B cell (primary cell): ENCODE data around the gene FXYD1. TPM values are rescaled to one million over a fixed set of nuclear protein-coding genes. Genes with fewer than 3 reads are reported as not detected.

Experiments
- ATAC-seq: fragments of 200-7000 bp; cut with Tn5 transposase; one replicate; pipeline ENCODE4 v1.10.0; 2021; ENCODE audit warnings: low read depth, mild to moderate bottlenecking, moderate number of reproducible peaks, moderate library complexity
- CTCF ChIA-PET: fragments of 350-600 bp; sonication (Branson Sonifier 250); formaldehyde crosslinking; loops from one replicate; lab custom pipeline; 2021; ENCODE audit warnings: antibody characterized with exemption, inconsistent platforms; lab: Charles Lee
- POLR2A ChIA-PET: fragments of 350-600 bp; sonication (Branson Sonifier 250); formaldehyde crosslinking; loops from one replicate; lab custom pipeline; 2021; ENCODE audit warnings: antibody characterized with exemption; lab: Charles Lee
- DNase-seq: peaks from one replicate; pipeline ENCODE4 v3.0.0; 2013
- H2AFZ ChIP-seq: 2 replicates; pipeline ENCODE4 v1.6.1; 2012; ENCODE audit warnings: mild to moderate bottlenecking, low read depth, low read length; ENCODE audit not compliant: insufficient read depth, poor library complexity, severe bottlenecking
- H3K27ac ChIP-seq, 2 donors: 1 replicate in 1 of 2; 2 replicates in 1 of 2; pipeline ENCODE4 v1.5.1; 2012 to 2013; ENCODE audit warnings: low read length in 2 of 2, mild to moderate bottlenecking in 2 of 2, moderate library complexity in 1 of 2
- H3K27me3 ChIP-seq, 4 experiments: fragments of 200-600 bp in 1 of 4; sonication (generic) in 1 of 4; replicated peaks in 1 of 4; 1 replicate in 2 of 4; 2 replicates in 2 of 4; pipeline versions ENCODE4 v1.6.1 to v1.7.0; 2013 to 2016; ENCODE audit warnings: low read length in 3 of 4, mild to moderate bottlenecking in 2 of 4, mixed read lengths in 1 of 4, moderate library complexity in 1 of 4; ENCODE audit not compliant: insufficient read depth in 4 of 4, control insufficient read depth in 3 of 4; ENCODE audit errors: control extremely low read depth in 1 of 4
- H3K36me3 ChIP-seq, 2 experiments: replicated peaks in 1 of 2; 1 replicate in 1 of 2; 2 replicates in 1 of 2; pipeline versions ENCODE4 v1.6.1 to v1.7.1; 2013; ENCODE audit warnings: low read length in 1 of 2; ENCODE audit not compliant: insufficient read depth in 2 of 2, control insufficient read depth in 1 of 2; ENCODE audit errors: control extremely low read depth in 1 of 2, extremely low read depth in 1 of 2
- H3K4me1 ChIP-seq, 2 donors: fragments of 200-600 bp in 1 of 2; sonication (generic) in 1 of 2; 1 replicate in 1 of 2; 2 replicates in 1 of 2; pipeline versions ENCODE4 v1.5.1 to v1.6.1; 2013 to 2017; ENCODE audit warnings: low read length in 2 of 2; ENCODE audit not compliant: control insufficient read depth in 2 of 2, insufficient read depth in 2 of 2
- H3K4me2 ChIP-seq: replicated peaks from 2 replicates; pipeline ENCODE3; 2012; ENCODE audit warnings: mild to moderate bottlenecking, low read depth, low read length; ENCODE audit not compliant: poor library complexity, severe bottlenecking
- H3K4me3 ChIP-seq, 5 experiments: fragments of 200-600 bp in 1 of 5; sonication (generic) in 1 of 5; 1 replicate in 3 of 5; 2 replicates in 2 of 5; pipeline versions ENCODE4 v1.5.1 to v1.7.0; 2011 to 2016; ENCODE audit warnings: low read length in 4 of 5, mild to moderate bottlenecking in 4 of 5, low read depth in 2 of 5, control low read depth in 1 of 5, moderate library complexity in 1 of 5; ENCODE audit not compliant: insufficient read depth in 1 of 5; ENCODE audit errors: control extremely low read depth in 1 of 5, extremely low read depth in 1 of 5
- H3K79me2 ChIP-seq: fragments of 200-600 bp; sonication (generic); one replicate; pipeline ENCODE4 v1.6.0; 2016; ENCODE audit warnings: low read length; ENCODE audit not compliant: control insufficient read depth, insufficient read depth
- H3K9ac ChIP-seq: fragments of 200-600 bp; sonication (generic); 2 replicates; pipeline ENCODE4 v1.6.1; 2017; ENCODE audit warnings: mild to moderate bottlenecking, low read length, moderate library complexity
- H3K9me3 ChIP-seq, 3 donors: one replicate each; pipeline versions ENCODE4 v1.6.1 to v1.7.1; 2013; ENCODE audit warnings: low read length in 2 of 3; ENCODE audit not compliant: control insufficient read depth in 2 of 3, insufficient read depth in 1 of 3; ENCODE audit errors: control extremely low read depth in 1 of 3
- H4K20me1 ChIP-seq: 2 replicates; pipeline ENCODE4 v1.6.0; 2012; ENCODE audit warnings: mild to moderate bottlenecking, low read length; ENCODE audit not compliant: insufficient read depth, control insufficient read depth, poor library complexity, severe bottlenecking
- H3K27ac Mint-ChIP-seq: one replicate; pipeline ENCODE4 v1.8.0; 2021; ENCODE audit warnings: mixed read lengths
- H3K27me3 Mint-ChIP-seq: one replicate; pipeline ENCODE4 v1.8.0; 2021; ENCODE audit warnings: mixed read lengths
- H3K4me1 Mint-ChIP-seq: one replicate; pipeline ENCODE4 v1.8.0; 2021; ENCODE audit warnings: mixed read lengths
- H3K4me3 Mint-ChIP-seq: one replicate; pipeline ENCODE4 v1.8.0; 2021; ENCODE audit warnings: mixed read lengths
- H3K9me3 Mint-ChIP-seq: one replicate; pipeline ENCODE4 v1.8.0; 2022; ENCODE audit warnings: mixed read lengths; ENCODE audit not compliant: insufficient read depth
- CTCF ChIP-seq: fragments of 200-600 bp; IDR thresholded peaks from one replicate; pipeline ENCODE4 v1.8.0; 2022; ENCODE audit warnings: antibody characterized with exemption, mild to moderate bottlenecking
- EZH2 ChIP-seq: IDR thresholded peaks from 2 replicates; pipeline ENCODE4 v1.6.1; 2012; ENCODE audit warnings: borderline replicate concordance, low read depth, mild to moderate bottlenecking, moderate library complexity, low read length; ENCODE audit not compliant: insufficient read depth, poor library complexity, severe bottlenecking
- WGBS: methylation state at CpG from one replicate; pipeline ENCODE4 v1.1.5; 2013; ENCODE audit warnings: missing lambda C conversion rate; ENCODE audit not compliant: insufficient coverage; 5-methylcytosine and 5-hydroxymethylcytosine counted together
- intact Hi-C: fragments of 100-400 bp; cut with micrococcal nuclease; formaldehyde crosslinking; loops from one replicate; pipeline ENCODE4 v1.10.0; 2022
- polyA plus RNA-seq: library from polyadenylated mRNA; depleted of rRNA; stranded (reverse); fragments of >200 nt; gene quantifications from 2 replicates; pipeline ENCODE4 v1.2.3, GENCODE V29; 2012
- total RNA-seq, 2 donors: library from RNA; stranded (reverse); fragments of 120-200 nt in 1 of 2; gene quantifications; 1 replicate in 1 of 2; 2 replicates in 1 of 2; pipeline versions ENCODE4 v1.2.3 to v1.2.4, GENCODE V29; 2013 to 2022

The FXYD1 gene
- total and polyA plus RNA-seq, 2 donors (not counting 1 experiment from before 2014, with no cell fraction given) = 3.1 to 4.7 TPM

DNA sequence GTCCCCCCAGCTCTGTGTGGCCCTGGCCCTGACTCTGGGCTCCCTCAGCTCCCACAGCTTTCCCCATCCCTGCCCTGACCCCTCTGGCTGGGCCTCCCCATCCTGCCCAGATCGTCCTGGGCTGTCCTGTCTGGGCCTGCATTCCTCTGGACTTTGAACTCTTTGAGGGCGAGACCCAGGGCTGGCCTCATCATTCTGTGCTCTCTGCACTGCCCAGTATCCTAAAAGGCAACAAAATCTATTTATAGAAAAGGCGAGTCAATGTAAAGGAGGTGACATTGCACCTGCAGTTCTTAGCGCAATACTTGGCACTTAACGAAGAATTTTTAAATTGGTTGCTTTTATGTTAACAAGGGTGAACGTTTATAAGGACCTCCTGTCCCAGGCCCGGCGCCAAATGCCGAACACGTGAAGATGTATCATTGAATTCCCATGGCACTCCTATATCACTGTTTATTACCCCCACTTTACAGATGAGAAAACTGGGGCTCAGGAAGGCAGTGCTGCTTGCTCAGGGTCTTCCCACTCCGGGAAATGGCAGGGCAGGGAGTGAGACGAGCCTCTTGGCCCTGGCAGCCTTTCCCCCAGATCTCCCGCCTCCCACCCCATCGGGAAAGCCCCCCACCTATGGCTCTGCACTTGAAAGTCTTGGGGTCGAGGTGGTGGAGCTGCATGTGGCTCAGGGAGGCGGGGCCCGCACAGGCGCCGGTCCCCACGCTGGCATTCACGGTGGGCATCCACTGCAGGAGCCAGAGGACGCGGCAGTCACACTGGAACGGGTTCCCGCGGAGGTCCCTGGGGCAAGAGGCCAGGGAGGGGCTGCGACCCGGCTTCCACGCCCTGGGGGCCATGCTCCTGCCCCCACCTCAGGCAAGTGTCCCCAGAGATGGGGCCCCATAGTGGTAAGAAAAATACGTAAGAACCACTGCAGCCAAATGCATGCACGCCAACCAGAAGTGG lies 7.6 kb upstream of the FXYD1 start:
- WGBS = 86% methylated on average over 17 of the region's 31 CpGs
- Histone ChIP-seq H3K4me1 (peaks cover 0 to 10% of the 10 kb centered on the region in 2 donors), H3K9me3 (peaks cover 0 to 3% (median 0%) of the 10 kb centered on the region in 3 donors), H3K79me2 (no peaks in the 10 kb centered on the region), H3K4me2 (no peak overlapping the region), H3K36me3 (no peaks in the 10 kb centered on the region), H3K27ac (no peak overlapping the region), H3K9ac (no peak overlapping the region), H2AFZ (no peak overlapping the region), H3K27me3 (no peaks in the 10 kb centered on the region), H3K4me3 (no peak overlapping the region), H4K20me1 (no peaks in the 10 kb centered on the region)
- ATAC-seq = no peak
- DNase-seq = no peak
- ChIA-PET POLR2A (interaction anchor here (0.8 kb wide), 1 partner anchor 10 kb away, joined by 3 read pairs; no protein-coding TSS in a partner anchor), CTCF (interaction anchor here (1.3 kb wide), 1 partner anchor 11 kb away, joined by 4 read pairs; no protein-coding TSS in a partner anchor)
- no peak overlapping the region for H3K4me3 Mint-ChIP-seq
- no peaks in the 10 kb centered on the region for H3K27me3 Mint-ChIP-seq
- H3K27ac Mint-ChIP-seq = no peak overlapping the region
- TF ChIP-seq CTCF (no peak), EZH2 (no peak)
- peaks cover 7% of the 10 kb centered on the region for H3K4me1 Mint-ChIP-seq
- peaks cover 3% of the 10 kb centered on the region for H3K9me3 Mint-ChIP-seq
- intact Hi-C loops = no loop called here

GRCh38 chr19:35132254-35132653 lies 6.4 kb upstream of the FXYD1 start:
- no peaks in the 10 kb centered on the region for H3K27me3 ChIP-seq

More at GRCh38 chr19:35132254-35132653, 6.4 kb upstream of the FXYD1 start:
- no peak for DNase-seq
- Mint-ChIP-seq H3K9me3 (peaks cover 3% of the 10 kb centered on the region), H3K4me1 (peaks cover 12% of the 10 kb centered on the region), H3K27ac (no peak overlapping the region), H3K27me3 (peaks cover 3% of the 10 kb centered on the region), H3K4me3 (no peak overlapping the region)
- H3K79me2 ChIP-seq = no peaks in the 10 kb centered on the region
- no peaks in the 10 kb centered on the region for H4K20me1 ChIP-seq
- no peak overlapping the region for H2AFZ ChIP-seq
- peaks cover 0 to 3% (median 0%) of the 10 kb centered on the region in 3 donors for H3K9me3 ChIP-seq
- intact Hi-C loops = no loop called here
- no peak overlapping the region for H3K4me2 ChIP-seq
- ChIA-PET POLR2A (no interaction called here), CTCF (no interaction called here)
- H3K27ac ChIP-seq = no peak overlapping the region
- TF ChIP-seq CTCF = no peak
- no peak for TF ChIP-seq EZH2
- H3K9ac ChIP-seq = no peak overlapping the region
- no peak overlapping the region for H3K4me3 ChIP-seq
- ATAC-seq = no peak
- H3K36me3 ChIP-seq = no peaks in the 10 kb centered on the region
- H3K4me1 ChIP-seq = peaks cover 0 to 19% of the 10 kb centered on the region in 2 donors
